Measurements from ENCODE around the gene RPL28.

RPL28 gene

DNA sequence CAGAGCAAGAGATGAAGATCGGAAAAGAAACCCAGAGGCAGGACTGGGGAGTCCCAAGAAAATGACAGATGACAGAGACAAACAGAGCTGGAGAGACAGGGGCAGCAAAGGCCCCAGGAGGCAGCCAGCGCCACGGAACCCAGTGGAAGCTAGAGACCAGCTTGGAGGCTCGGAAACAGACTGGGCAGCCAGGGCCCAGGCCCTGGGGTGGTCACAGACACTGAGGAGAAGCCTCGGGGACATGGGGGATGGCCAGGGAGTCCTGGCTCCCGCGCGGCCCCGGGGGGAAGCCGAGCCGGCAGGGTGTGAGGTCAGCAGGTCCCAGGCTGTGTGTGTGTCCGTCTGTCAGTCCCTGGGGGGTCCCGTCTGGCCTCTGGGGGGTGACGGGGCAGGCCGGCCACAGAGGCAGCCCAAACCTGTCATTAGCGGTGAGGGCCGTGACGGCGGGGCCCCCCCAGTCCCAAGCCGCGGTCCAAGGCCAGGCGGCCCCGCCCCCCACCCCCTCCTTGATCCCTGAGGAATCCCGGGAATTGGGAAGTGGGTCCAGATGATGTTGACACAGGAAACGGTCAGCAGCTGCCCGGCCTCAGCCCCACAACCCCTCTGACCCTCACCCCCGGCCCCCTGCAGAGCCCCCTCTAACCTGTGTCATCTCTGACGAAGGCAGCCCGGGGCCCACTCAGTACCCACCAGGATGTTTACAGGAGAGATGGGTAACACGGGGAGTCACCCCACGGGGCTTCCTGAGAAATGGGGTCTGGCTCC lies 11.6 kb upstream of the RPL28 start:
- DNase-seq = no peak

DNA sequence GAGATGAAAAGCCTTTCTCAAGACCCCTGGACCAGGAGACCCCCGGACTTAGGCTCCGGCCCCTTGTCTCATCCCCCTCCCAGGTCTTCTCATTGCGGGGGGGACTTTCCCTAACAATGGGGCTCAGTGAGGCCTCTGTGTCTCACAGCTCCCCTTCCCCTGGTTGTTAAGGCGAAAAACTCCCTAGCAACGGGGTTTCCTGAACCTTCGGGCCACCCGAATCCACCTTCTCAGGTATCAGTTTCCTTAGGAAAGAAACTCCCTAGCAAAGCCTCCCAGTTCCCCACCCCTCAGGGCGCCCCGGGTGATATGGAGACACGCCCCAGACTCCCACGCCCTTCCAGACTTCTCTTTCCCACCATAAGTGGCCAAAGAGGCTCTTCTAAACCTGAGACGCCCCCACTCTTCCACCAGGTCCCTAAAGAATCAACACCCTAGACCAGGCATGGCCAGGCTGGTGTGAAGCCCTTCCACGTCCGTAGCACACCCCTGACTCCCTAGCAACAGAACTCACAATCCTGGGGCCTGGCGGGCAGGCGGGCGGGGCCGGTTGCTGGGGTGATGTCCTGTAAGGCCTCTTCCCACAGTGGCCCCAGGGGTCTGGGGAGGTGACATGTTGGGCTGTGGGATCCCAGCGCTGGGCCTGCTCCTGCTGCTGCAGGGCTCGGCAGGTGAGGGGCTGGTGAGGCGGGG lies 9.3 kb upstream of the RPL28 start, which contains the start of gene TMEM190:
Gene TMEM190, plus strand, starts transcription at position 586 of the 693 bp plus-strand sequence. Its CDS starts 28 bp downstream, at position 614.
- no peak for DNase-seq

DNA sequence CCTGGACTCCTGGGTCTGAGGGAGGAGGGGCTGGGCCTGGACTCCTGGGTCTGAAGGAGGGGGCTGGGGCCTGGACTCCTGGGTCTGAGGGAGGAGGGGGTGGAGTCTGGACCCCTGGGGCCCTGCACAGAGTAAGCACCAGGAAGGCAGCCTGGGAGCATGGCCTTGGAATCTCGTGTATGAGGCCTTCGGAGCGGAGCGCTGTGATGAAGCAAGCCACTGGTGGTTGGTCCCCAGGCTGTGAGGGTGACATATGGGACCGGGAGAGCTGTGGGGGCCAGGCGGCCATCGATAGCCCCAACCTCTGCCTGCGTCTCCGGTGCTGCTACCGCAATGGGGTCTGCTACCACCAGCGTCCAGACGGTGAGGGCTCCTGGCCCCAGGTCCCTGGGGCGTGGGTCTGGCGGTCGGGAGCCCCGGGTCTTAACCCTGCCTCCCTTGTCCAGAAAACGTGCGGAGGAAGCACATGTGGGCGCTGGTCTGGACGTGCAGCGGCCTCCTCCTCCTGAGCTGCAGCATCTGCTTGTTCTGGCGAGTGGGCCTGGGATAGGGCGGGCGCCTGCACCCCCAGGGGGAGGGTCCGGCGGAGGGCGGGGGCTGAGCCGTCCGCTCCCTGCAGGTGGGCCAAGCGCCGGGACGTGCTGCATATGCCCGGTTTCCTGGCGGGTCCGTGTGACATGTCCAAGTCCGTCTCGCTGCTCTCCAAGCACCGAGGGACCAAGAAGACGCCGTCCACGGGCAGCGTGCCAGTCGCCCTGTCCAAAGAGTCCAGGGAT lies 8.2 kb upstream of the RPL28 start:
- DNase-seq = no peak

DNA sequence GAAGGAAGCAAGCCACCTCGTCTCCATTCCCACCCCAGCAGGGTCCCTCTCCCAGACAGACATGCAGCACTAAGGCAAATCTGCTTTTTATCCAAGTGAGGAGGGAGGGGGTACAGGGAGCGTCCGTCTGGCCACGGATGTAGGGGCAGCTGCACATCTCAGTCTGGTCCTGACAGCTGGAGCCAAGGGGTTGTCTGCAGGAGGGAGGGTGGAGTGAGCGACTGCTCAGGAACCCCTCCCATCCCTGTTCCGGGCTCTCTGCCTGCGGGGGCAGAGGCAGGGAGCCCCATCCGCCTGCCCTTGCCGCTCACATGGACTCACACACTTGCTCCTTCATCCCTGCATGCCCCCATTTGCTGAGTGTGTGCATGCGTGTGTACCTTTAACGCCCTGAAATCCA lies 6.6 kb upstream of the RPL28 start:
- DNase-seq = no peak

DNA sequence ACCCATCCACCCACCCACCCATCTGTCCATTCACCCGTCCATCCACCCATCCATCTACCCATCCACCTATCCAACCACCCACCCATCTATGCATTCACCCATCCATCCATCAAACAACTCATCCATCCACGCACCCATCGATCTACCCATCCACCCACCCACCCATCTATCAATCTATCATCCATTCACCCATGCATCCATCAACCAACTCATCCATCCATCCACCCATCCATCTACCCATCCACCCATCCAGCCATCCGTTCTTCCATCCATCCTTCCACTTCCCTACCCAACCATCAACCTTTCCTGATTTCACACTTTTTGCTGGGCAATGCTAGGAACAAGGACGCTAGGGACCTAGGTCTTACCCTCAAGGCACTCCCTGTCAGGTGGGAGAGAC lies 3.7 kb upstream of the RPL28 start:
- DNase-seq = no peak

DNA sequence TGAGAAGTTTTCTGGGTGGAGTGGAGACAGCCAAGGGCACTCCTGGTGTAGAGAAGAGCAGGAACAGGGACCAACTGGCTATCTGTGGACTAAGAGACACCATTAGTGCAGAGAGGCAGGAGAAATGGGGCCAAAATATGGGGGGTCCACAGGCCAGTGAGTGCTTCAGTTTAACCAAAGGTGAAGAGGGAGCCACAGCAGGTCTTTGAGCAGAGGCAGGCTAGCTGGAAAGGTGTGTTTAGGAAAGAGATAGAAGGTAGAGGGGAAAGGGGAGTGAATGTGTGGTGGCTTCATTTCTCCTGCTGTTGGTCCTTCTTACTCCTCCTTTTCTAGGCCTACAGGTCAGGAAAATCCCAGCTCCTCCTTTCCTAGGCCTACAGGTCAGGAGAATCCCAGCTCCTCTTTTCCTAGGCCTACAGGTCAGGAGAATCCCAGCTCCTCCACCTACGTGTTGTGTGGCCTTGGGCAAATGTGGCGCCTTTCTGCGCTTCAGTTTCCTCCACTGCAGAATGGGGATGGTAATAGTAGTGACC lies 3.1 kb upstream of the RPL28 start:
- DNase-seq = no peak

DNA sequence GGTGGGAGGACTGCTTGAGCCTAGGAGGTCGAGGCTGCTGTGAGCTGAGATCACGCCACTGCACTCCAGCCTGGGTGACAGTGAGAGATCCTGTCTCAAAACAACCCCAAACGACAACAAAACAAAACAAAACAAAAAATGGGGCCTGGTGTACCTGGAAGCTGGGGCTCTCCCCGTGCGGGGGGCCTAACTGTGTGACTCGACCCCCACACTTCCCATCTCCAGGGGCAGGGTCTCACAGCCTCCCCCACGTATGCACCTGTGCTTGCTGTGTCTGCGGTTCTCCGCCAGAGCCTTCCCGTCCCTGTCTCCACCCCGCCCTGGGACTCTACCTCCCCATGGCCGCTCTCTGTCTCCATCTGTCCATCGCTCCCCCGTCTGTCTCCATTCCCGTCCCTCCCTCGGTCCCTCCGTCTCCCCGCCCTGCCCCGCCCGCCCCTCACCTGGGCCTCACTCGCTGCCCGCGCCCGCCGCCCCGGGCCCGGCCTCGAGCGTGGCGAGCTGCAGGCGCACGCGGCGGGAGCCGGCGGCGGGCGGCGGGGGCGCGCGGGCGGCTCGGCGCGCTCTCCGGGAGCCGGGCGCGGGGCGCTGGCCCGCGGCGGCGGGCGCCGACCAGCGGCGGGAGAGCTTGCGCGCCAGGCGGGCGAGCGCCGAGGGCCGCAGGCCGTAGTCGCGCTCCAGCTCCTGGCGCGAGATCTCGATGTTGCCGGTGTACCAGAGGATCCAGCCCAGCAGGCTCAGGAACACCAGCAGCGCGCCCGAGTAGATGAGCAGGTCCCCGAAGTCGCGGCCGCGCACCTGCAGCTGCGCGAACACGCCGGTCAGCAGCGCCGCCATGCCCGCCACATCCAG lies 2.2 kb upstream of the RPL28 start:
- DNase-seq = peak; percentile 57 to 63

DNA sequence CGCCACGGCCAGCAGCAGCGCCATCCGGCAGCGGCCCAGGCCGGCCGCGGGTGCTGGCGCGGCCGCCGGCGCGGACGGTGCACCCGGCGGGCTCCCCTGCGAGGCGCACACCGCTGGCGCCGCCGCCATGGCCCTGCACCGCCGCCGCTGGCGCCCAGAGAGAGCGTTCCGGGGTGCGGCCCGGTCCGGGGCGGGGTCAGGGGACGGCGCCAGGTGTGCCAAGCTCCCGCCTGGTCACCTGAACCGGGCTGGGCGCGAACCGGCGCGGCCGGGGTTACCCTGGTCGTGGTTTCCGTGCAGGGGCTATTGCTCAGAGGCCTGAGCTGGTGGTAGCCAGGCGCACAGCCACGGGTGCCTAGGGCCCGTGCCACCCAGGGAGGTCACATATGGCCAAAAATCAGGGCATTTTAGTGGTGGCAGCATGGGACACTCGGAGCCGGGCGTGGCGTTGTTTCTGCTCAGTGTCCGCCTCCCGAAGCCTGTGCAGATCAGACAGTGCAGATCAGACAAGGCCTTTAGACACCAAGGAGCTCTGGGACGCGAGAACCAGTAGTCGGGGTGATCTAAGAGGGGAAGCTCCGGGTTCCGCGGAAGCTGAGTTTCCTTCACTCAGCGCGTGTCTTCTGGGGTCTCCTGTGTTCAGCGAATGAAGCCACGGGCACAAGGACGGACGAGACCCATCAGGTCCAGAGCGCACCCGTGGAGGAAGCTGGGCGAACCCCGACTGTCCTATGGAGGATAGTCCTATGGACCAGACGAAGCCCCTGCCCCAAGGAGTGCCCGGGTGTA lies 1.4 kb upstream of the RPL28 start, which contains the start of gene TMEM238:
Gene TMEM238, minus strand, starts transcription at position 162 of the 789 bp plus-strand sequence. Its CDS starts 33 bp downstream, at position 129.
- DNase-seq = peak; percentile 51 to 56

DNA sequence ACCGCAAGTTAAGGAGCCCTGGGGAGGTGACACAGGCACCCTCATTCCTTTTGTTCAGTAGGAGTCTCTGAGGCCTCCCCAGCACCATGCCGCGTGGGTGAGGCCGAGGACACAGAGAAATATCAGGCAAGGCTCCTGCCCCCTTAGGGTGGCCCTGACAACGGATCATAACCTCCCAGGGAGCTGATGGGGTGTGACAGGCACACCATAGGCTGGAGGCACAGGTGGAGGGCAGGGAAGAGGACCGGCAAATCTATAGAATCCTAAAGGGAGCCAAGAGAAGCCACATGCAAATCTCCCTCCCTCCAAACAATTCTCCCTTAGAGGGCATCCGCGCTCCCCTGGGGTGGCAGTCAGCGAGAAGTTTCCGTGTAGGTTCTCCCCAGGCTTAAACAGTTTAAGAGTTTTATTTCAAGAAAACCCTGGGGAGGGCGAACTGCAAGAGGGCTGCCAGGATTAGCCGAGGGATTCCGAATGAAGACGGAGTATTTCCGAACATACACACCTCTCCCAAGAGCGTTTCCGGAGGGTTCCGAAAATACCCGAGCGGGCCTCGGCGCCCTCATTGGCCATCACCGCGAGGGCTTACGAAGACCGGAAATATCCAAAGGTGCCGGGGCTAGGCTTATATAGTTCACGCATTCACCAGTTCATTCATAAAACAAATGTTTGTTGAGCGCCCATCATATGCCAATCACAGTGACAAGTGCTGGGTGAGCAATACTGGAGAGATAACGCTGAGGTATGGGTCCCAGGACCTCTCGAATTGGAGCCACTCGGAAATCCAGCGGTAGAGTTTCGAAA lies 610 bp upstream of the RPL28 start:
- peak; percentile 94 to 96 for DNase-seq

DNA sequence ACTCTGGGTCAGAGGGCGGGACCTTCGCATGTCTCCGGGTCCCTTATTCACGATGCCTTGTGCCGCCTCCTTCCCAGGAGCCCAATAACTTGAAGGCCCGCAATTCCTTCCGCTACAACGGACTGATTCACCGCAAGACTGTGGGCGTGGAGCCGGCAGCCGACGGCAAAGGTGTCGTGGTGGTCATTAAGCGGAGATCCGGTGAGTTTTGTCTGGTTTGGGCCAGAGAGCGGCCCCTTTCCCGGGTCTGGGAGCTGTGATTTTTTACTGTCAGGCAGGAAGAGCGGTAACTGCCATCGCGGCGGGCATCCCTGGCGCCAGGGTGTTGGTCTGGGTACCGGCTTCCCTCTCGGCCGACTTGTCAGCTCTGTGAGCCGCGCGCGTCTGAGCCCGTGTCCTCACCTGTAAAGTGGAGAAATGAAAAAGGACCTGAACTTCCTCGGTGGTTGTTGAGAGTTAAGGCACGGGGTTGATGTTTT lies 800 bp downstream of the RPL28 start:
- no peak for DNase-seq

DNA sequence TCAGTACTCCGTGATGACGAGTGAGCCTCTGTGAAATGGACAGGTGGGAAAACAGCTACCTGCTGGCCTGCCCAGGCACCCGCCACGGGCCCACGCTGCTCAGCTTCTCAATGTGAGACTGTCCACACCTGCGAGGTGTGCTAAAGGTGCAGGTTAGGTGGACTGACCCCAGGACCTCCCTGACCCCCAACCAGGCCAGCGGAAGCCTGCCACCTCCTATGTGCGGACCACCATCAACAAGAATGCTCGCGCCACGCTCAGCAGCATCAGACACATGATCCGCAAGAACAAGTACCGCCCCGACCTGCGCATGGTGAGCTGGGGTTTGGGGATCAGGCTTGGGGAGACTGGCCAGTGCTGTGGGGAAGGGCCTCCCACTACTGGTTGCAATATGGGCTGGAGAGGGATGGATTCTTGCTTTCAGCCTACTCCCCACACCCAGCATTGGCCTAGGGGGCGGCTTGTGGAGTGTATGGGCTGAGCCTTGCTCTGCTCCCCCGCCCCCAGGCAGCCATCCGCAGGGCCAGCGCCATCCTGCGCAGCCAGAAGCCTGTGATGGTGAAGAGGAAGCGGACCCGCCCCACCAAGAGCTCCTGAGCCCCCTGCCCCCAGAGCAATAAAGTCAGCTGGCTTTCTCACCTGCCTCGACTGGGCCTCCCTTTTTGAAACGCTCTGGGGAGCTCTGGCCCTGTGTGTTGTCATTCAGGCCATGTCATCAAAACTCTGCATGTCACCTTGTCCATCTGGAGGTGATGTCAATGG lies 2.2 kb downstream of the RPL28 start:
- no peak for DNase-seq

DNA sequence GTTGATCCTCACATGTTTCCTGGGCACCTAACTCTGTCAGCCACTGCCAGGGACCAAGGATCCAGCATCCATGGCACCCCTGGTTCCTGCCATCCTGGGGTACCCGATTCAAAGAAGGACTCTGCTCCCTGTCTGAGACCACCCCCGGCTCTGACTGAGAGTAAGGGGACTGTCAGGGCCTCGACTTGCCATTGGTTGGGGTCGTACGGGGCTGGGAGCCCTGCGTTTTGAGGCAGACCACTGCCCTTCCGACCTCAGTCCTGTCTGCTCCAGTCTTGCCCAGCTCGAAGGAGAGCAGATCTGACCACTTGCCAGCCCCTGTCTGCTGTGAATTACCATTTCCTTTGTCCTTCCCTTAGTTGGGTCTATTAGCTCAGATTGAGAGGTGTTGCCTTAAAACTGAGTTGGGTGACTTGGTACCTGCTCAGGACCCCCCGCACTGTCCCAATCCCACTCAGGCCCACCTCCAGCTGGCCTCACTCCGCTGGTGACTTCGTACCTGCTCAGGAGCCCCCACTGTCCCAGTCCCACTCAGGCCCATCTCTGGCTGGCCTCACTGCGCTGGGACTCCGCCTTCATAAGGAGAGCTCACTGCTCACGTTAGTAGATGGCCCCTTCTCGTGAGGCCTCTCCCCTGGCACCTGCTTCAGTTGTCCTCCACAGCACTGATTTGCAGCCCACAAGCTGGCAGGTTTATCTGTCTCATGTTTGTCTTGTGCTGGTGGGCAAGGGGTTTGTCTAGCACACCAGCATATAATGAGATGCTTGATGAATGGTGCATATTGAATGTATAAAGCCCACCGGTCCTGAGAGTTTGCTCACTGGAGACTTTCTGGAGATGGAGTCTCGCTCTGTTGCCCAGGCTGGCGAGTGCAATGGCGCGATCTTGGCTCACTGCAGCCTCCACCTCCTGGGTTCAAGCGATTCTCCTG lies 3.9 kb downstream of the RPL28 start:
- no peak for DNase-seq

DNA sequence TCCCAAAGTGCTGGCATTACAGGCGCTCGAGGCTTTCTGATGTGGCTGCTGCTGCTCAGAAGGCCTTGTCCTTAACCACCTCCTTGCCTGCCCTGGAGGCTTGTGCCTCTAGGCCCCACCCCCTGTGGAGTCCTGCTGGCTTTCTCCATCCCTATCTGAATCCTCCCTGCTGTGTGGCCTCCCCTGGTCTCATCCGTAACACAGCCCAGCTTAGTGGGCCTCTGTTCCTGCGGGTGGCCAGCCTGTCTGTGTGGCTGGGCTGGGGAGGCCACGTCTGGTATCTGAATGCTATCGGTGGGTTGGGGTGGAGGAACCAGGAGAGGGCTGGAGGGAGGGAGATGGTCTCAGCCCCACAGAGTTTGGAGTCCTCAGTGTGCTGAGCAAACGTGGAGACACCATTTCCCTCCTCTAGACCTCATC lies 4.7 kb downstream of the RPL28 start:
- DNase-seq = no peak

DNA sequence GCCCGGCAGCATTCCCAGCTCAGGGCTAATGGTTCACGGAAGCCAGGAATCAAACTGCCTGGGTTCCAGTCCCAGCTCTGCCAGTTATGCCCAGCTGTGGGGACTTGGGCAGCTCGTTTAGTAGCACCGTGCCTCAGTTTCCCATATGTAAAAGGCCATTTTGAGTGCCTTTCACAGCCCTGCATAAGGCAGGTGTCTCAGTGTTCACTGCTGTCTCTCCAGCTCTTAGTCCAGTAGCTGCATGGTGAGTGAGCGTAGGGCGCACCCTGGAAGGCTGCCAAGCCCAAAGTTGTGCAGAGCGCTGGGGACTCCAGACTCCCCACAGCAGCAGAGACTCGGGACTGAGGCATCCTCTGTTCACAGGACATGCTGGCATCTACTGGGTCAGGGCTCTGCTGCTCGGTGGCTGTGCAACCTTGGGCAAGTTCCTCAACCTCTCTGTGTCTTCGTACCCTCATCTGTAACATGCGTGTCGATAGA lies 5.5 kb downstream of the RPL28 start:
- no peak for DNase-seq

DNA sequence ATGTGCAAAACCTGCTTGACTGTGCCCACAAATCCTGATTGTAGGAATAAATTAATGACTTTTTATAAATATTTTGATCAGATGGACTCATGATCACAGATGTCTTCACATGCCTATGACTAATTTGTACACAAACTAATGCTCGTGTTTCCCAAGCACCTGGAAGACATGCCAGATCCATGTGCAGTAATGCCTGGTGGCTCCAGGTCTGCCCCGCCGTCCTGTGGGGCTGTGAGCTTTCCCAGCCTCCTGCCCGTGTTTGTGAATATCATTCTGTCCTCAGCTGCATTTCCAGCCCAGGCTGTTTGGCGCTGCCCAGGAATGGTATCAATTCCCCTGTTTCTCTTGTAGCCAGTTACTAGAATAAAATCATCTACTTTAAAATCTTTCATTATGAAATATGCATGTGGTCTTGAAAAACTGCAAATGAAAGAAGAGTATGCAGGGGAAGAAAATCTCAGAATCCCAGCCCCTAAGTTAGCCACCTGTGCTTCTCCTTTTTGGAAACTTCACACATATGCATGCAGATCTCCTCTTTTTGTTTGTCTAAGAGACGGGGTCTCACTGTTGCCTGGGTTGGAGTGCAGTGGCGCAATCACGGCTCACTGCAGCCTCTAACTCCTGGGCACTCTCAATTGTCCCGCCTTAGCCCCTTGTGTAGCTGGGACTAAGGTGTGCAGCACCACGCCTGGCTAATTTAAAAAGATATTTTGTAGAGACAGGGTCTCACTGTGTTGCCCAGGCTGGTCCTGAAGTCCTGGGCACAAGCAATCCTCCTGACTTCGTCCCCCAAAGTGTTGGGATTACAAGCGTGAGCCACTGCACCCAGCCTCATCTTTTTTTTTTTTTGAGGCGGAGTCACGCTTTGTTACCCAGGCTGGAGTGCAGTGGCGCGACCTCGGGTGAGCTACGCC lies 6.2 kb downstream of the RPL28 start:
- no peak for DNase-seq

DNA sequence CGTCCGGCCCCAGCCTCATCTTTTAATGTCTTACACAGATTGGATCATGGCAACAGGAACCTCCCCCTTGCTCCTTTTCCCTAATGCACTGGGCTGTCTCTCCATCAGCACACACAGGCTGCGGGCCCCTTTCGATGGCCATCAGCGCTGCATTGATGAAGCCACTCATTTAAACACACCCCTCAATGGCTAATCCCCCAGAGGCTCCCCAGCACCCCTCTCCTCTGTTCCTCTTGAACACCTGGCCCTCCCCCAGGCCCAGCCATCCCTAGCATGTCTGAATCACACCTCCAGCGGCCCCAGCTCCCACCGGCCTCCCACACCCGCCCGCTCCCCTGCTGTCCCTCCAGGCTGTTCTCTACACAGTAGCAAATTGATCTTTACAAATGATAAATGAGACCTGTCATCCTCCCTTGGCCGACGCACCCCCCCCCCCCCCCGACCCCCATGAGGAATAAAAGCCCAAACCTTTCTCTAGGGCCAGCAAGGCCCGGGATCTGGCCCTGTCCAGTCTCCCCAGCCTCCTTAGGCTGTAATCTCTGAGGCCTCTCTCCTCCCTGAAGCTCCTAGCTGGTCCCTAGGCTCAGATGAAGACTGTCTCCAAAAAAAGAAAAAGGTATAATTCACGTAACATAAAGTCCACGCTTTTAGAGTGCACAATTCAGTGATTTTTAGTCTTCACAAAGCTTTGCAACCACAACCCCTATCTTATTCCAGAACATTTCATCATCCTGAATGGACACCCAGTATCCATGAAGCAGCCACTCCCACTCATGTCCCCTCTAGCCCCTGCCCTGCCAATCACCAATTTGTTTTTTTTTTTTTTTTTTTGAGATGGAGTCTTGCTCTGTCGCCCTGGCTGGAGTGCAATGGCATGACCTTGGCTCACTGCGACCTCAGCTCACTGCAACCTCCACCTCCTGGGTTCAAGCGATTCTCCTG lies 7.4 kb downstream of the RPL28 start:
- DNase-seq = no peak

Data from activated CD4-positive, alpha-beta T cell treated with anti-CD3 and anti-CD28 coated beads, Interleukin-2, amount 50 U/mL, for 48 hours (primary cell).